ENCODE data around the gene CACNA1D. TPM values are rescaled to one million over a fixed set of nuclear protein-coding genes. Genes with fewer than 3 reads are reported as not detected.

CACNA1D gene
- total and polyA plus RNA-seq, 9 of the 15 experiments (the other 6 are each of a cell fraction or from before 2014, with no cell fraction given), result 0.29 TPM; not detected in 8

GRCh38 chr3:53696401-53697172, 202.2 kb downstream of the CACNA1D start:
- 0% methylated on average over 4 of the region's 4 CpGs for WGBS (ENCODE audit: insufficient coverage, low coverage, missing lambda C conversion rate)
- H3K4me1 ChIP-seq (replicated peaks in 1 of 2; ENCODE audit: control insufficient read depth in 2 of 2, insufficient read depth in 2 of 2, low read length in 2 of 2), result no peaks in the 10 kb centered on the region
- H3K27me3 ChIP-seq (ENCODE audit: control insufficient read depth in 2 of 2, insufficient read depth in 2 of 2, low read length in 2 of 2), result peaks cover 0 to 7% of the 10 kb centered on the region in 2 experiments; a peak in 2 of 5 replicates
- no peak for TF ChIP-seq AFF4 (CRISPR knock-in tag; IDR thresholded peaks at IDR 0.05)
- TF ChIP-seq POLR3G (IDR thresholded peaks at IDR 0.05; ENCODE audit: extremely low read depth, insufficient read length, insufficient replicate concordance), result no peak
- in situ Hi-C loops (cut with MboI) (no loop called here), intact Hi-C loops (cut with micrococcal nuclease) (no loop called here)
- ChIA-PET POLR2A (interaction anchor here (0.7 to 1.1 kb wide), 3 partner anchors 9 to 15 kb away, joined by 3 read pairs; no protein-coding TSS in a partner anchor), CTCF (ENCODE audit: low intra/inter-chr PET ratio) (no interaction called here)
- no peaks in the 10 kb centered on the region for H3K79me2 ChIP-seq (ENCODE audit: control insufficient read depth, insufficient read depth, low read length)
- no peak for FAIRE-seq
- no peaks in the 10 kb centered on the region for H3K9me1 ChIP-seq (ENCODE audit: control insufficient read depth, insufficient read depth, low read length)
- H3K36me3 ChIP-seq (ENCODE audit: control insufficient read depth, insufficient read depth, low read length), result no peaks in the 10 kb centered on the region
- DNase-seq (ENCODE audit: extremely low read depth in 1 of 4, low spot score in 3 of 4), result peak in 1 of 4 experiments; percentile 1
- H3K4me2 ChIP-seq (ENCODE audit: insufficient read depth, low read length), result no peak overlapping the region
- ATAC-seq, result no peak
- H3K4me3 ChIP-seq, result no peak overlapping the region
- H3K27ac ChIP-seq (ENCODE audit: extremely low read depth, low read depth, low read length), result no peak overlapping the region
- H3K9me3 ChIP-seq (replicated peaks; ENCODE audit: control insufficient read depth, insufficient read depth, low read depth, low read length), result no peaks in the 10 kb centered on the region
- BruUV-seq (replicated peaks), result no TSS peak
- no peak overlapping the region for H2AFZ ChIP-seq (ENCODE audit: low read depth, low read length)
- H3K9ac ChIP-seq (ENCODE audit: insufficient read depth in 1 of 2, low read depth in 2 of 2, low read length in 2 of 2), result no peak overlapping the region
- no peaks in the 10 kb centered on the region for H4K20me1 ChIP-seq (replicated peaks; ENCODE audit: control insufficient read depth, insufficient read depth, low read length)

Data from K562 (cell line).